SK-N-SH (cell line): ENCODE measurements around the gene ZNF32. TPM values are rescaled to one million over a fixed set of nuclear protein-coding genes. Genes with fewer than 3 reads are reported as not detected.

Source experiments
- CTCF ChIA-PET: fragments of 300-600, 350-600 bp; formaldehyde crosslinking; extraction: SDS; loops from one replicate; lab custom pipeline; 2021; lab: Yijun Ruan, JAX
- POLR2A ChIA-PET: fragments of 350-600 bp; sonication (Branson Sonifier 250); formaldehyde crosslinking; extraction: SDS; loops from one replicate; lab custom pipeline; 2020; ENCODE audit warnings: antibody characterized with exemption, inconsistent platforms; lab: Yijun Ruan, JAX
- DNase-seq: peaks from one replicate; pipeline ENCODE4 v3.0.0; 2012
- H2AFZ ChIP-seq: fragments of 200-600 bp; sonication (generic); 2 replicates; pipeline ENCODE4 v1.8.1; 2016; ENCODE audit warnings: antibody characterized with exemption, mild to moderate bottlenecking, low read depth
- H3F3A ChIP-seq: fragments of 200-600 bp; sonication (generic); replicated peaks from 2 replicates; pipeline ENCODE3; 2016; ENCODE audit warnings: antibody characterized with exemption, mild to moderate bottlenecking; ENCODE audit not compliant: insufficient read depth
- H3K27ac ChIP-seq, 2 experiments: fragments of 200-500 bp in 1 of 2; fragments of 200-600 bp in 1 of 2; sonication (Bioruptor generic) in 1 of 2; sonication (generic), shearing (Covaris generic) in 1 of 2; 2 replicates each; pipeline versions ENCODE4 v1.5.1 to v1.6.1; 2014 to 2016; ENCODE audit warnings: low read depth in 2 of 2, inconsistent platforms in 1 of 2, low read length in 1 of 2, mild to moderate bottlenecking in 1 of 2, mixed read lengths in 1 of 2
- H3K27me3 ChIP-seq: fragments of 200-600 bp; sonication (generic), shearing (Covaris generic); 2 replicates; pipeline ENCODE4 v1.6.1; 2016; ENCODE audit warnings: mixed run types; ENCODE audit not compliant: insufficient read depth
- H3K36me3 ChIP-seq, 2 experiments: fragments of 200-500 bp in 1 of 2; fragments of 200-600 bp in 1 of 2; sonication (Bioruptor generic) in 1 of 2; sonication (generic) in 1 of 2; replicated peaks in 1 of 2; 2 replicates each; pipeline versions ENCODE3 to v1.5.1; 2014 to 2016; ENCODE audit warnings: low read length in 1 of 2, mild to moderate bottlenecking in 1 of 2; ENCODE audit not compliant: insufficient read depth in 2 of 2, control insufficient read depth in 1 of 2
- H3K4me1 ChIP-seq, 2 experiments: fragments of 200-500 bp in 1 of 2; fragments of 200-600 bp in 1 of 2; sonication (Bioruptor generic) in 1 of 2; sonication (generic), shearing (Covaris generic) in 1 of 2; 2 replicates each; pipeline versions ENCODE4 v1.5.1 to v1.6.1; 2014 to 2016; ENCODE audit warnings: low read depth in 1 of 2, low read length in 1 of 2, mixed run types in 1 of 2; ENCODE audit not compliant: insufficient read depth in 2 of 2, control insufficient read depth in 1 of 2
- H3K4me2 ChIP-seq: fragments of 200-600 bp; sonication (generic), shearing (Covaris generic); 2 replicates; pipeline ENCODE4 v1.6.1; 2017; ENCODE audit warnings: mixed run types
- H3K4me3 ChIP-seq, 2 experiments: fragments of 200-500 bp in 1 of 2; fragments of 200-600 bp in 1 of 2; sonication (Bioruptor generic) in 1 of 2; sonication (generic), shearing (Covaris generic) in 1 of 2; 2 replicates each; pipeline versions ENCODE4 v1.5.1 to v1.8.1; 2014 to 2016; ENCODE audit warnings: low read depth in 2 of 2, inconsistent platforms in 1 of 2, low read length in 1 of 2, mild to moderate bottlenecking in 1 of 2, mixed read lengths in 1 of 2, moderate library complexity in 1 of 2
- H3K79me2 ChIP-seq: fragments of 200-600 bp; sonication (generic); 2 replicates; pipeline ENCODE4 v1.8.1; 2017; ENCODE audit warnings: mild to moderate bottlenecking; ENCODE audit not compliant: insufficient read depth
- H3K9ac ChIP-seq: fragments of 200-600 bp; sonication (generic); 2 replicates; pipeline ENCODE4 v1.6.1; 2017; ENCODE audit warnings: mixed run types
- H3K9me2 ChIP-seq: fragments of 200-600 bp; sonication (generic); 2 replicates; pipeline ENCODE4 v1.6.1; 2017; ENCODE audit warnings: mixed run types
- H3K9me3 ChIP-seq: fragments of 200-600 bp; sonication (generic); 2 replicates; pipeline ENCODE4 v1.6.1; 2017; ENCODE audit warnings: mixed run types, mild to moderate bottlenecking, moderate library complexity
- H4K20me1 ChIP-seq: fragments of 200-600 bp; sonication (generic); 2 replicates; pipeline ENCODE4 v1.6.1; 2017; ENCODE audit warnings: mild to moderate bottlenecking, mixed run types; ENCODE audit not compliant: insufficient read depth
- ELF1 ChIP-seq: IDR thresholded peaks from 2 replicates; pipeline ENCODE4 v1.4.0; 2012
- EP300 ChIP-seq, 2 experiments: IDR thresholded peaks; 2 replicates each; pipeline versions ENCODE4 v1.4.0 to v1.6.1; 2012; ENCODE audit warnings: borderline replicate concordance in 1 of 2, low read depth in 1 of 2, low read length in 1 of 2
- EZH2phosphoT487 ChIP-seq: fragments of 200-600 bp; sonication (generic); IDR thresholded peaks from 2 replicates; pipeline ENCODE4 v1.6.1; 2017; ENCODE audit warnings: low read depth, mixed run types, mild to moderate bottlenecking, antibody characterized with exemption, moderate library complexity, borderline replicate concordance
- FOSL2 ChIP-seq: IDR thresholded peaks from 2 replicates; pipeline ENCODE4 v1.4.0; 2012; ENCODE audit warnings: low read depth, mild to moderate bottlenecking, moderate library complexity, borderline replicate concordance
- FOXM1 ChIP-seq: IDR thresholded peaks from 2 replicates; pipeline ENCODE4 v1.4.0; 2012; ENCODE audit warnings: low read depth, mild to moderate bottlenecking
- GABPA ChIP-seq: IDR thresholded peaks from 2 replicates; pipeline ENCODE4 v1.4.0; 2012; ENCODE audit warnings: low read depth, mild to moderate bottlenecking
- JUND ChIP-seq: IDR thresholded peaks from 2 replicates; pipeline ENCODE4 v1.4.0; 2012
- MEF2A ChIP-seq: IDR thresholded peaks from 2 replicates; pipeline ENCODE4 v1.4.0; 2012; ENCODE audit warnings: low read depth, borderline replicate concordance
- MXI1 ChIP-seq: IDR thresholded peaks from 2 replicates; pipeline ENCODE4 v1.6.1; 2012; ENCODE audit warnings: mild to moderate bottlenecking, low read depth, low read length, improper control_type of control experiment
- NRF1 ChIP-seq: IDR thresholded peaks from 2 replicates; pipeline ENCODE4 v1.6.1; 2012; ENCODE audit warnings: low read depth, mild to moderate bottlenecking, low read length
- PBX3 ChIP-seq: IDR thresholded peaks from 2 replicates; pipeline ENCODE4; 2012
- POLR2AphosphoS5 ChIP-seq: IDR thresholded peaks from 2 replicates; pipeline ENCODE4 v1.6.1; 2012; ENCODE audit warnings: low read depth, low read length
- RCOR1 ChIP-seq: fragments of 150-350 bp; IDR thresholded peaks from 2 replicates; pipeline ENCODE4 v1.6.1; 2017; ENCODE audit warnings: antibody characterized with exemption, low read length
- RFX5 ChIP-seq: IDR thresholded peaks from 2 replicates; pipeline ENCODE4 v1.6.1; 2012; ENCODE audit warnings: mild to moderate bottlenecking, improper control_type of control experiment, low read length
- SIN3A ChIP-seq: IDR thresholded peaks from 2 replicates; pipeline ENCODE4 v1.6.1; 2012; ENCODE audit warnings: low read depth, mild to moderate bottlenecking, low read length, moderate library complexity, borderline replicate concordance
- SMC3 ChIP-seq: IDR thresholded peaks from 2 replicates; pipeline ENCODE4 v1.6.1; 2012; ENCODE audit warnings: low read depth, low read length, improper control_type of control experiment
- TAF1 ChIP-seq: IDR thresholded peaks from 2 replicates; pipeline ENCODE4 v1.6.1; 2012; ENCODE audit warnings: low read depth, mild to moderate bottlenecking, low read length, moderate library complexity, borderline replicate concordance
- TEAD4 ChIP-seq: IDR thresholded peaks from 2 replicates; pipeline ENCODE4 v1.4.0; 2012; ENCODE audit warnings: mild to moderate bottlenecking, borderline replicate concordance; ENCODE audit not compliant: insufficient read depth
- YY1 ChIP-seq: IDR thresholded peaks from 2 replicates; pipeline ENCODE4 v1.4.0; 2012; ENCODE audit warnings: low read depth, mild to moderate bottlenecking
- WGBS: methylation state at CpG from one replicate; pipeline ENCODE4 v1.1.6; 2017; ENCODE audit warnings: low lambda C conversion rate; 5-methylcytosine and 5-hydroxymethylcytosine counted together
- polyA plus RNA-seq, 3 experiments: library from polyadenylated mRNA; depleted of rRNA; stranded (reverse); fragments of >200 nt; gene quantifications; 2 replicates each; pipeline ENCODE4 v1.2.3, GENCODE V29; 2012
- TF ChIP-seq, protein P1 (sequence below): fragments of 150-350 bp; IDR thresholded peaks from 2 replicates; pipeline ENCODE4 v1.6.1; 2016; ENCODE audit warnings: mild to moderate bottlenecking, low read depth, low read length
- TF ChIP-seq, protein P2 (sequence below): IDR thresholded peaks from 2 replicates; pipeline ENCODE4 v1.4.0; 2012; ENCODE audit warnings: low read depth
- TF ChIP-seq, protein P3 (sequence below): IDR thresholded peaks from 2 replicates; pipeline ENCODE4 v1.6.1; 2012; ENCODE audit warnings: mild to moderate bottlenecking, low read depth, low read length, moderate library complexity
- TF ChIP-seq, protein P4 (sequence below): IDR thresholded peaks from 2 replicates; pipeline ENCODE4 v1.4.0; 2012; ENCODE audit warnings: low read depth, borderline replicate concordance

ZNF32 gene
- polyA plus RNA-seq, 1 of the 3 experiments (the other 2 are of a cell fraction) = 27.2 TPM

GRCh38 chr10:43606323-43607198 is 42.1 kb downstream of the ZNF32 start, which contains the start of gene ZNF485:
TSS of gene ZNF485 (plus strand) at chr10:43606438. CDS start at chr10:43607051, 613 bp downstream.
- Histone ChIP-seq H3K9ac (peak within 1 kb of the TSS; percentile 71), H3K36me3 (peaks cover 12 to 24% of the 10 kb centered on the region in 2 experiments), H3K4me1 (peaks cover 5 to 12% of the 10 kb centered on the region in 2 experiments; a peak in 2 of 4 replicates), H3K4me2 (peak within 1 kb of the TSS; percentile 96), H3F3A (no peaks in the 10 kb centered on the region), H3K27ac (peak within 1 kb of the TSS; percentile 45 to 91; a peak in 3 of 4 replicates), H3K79me2 (no peaks in the 10 kb centered on the region), H3K27me3 (no peaks in the 10 kb centered on the region; the same call in 1 of the 2 replicates), H2AFZ (peak within 1 kb of the TSS; percentile 96), H3K4me3 (peak within 1 kb of the TSS; percentile 73 to 76), H3K9me2 (no peaks in the 10 kb centered on the region), H3K9me3 (no peaks in the 10 kb centered on the region), H4K20me1 (no peaks in the 10 kb centered on the region)
- ChIA-PET CTCF (interaction anchor here (1.3 to 2.0 kb wide), 2 partner anchors 11 to 37 kb away, joined by 4 to 8 read pairs; no protein-coding TSS in a partner anchor), POLR2A (interaction anchor here (0.7 to 2.3 kb wide), 2 partner anchors 33 to 42 kb away, joined by 3 to 11 read pairs; partner anchors contain the start of gene ZNF32)
- DNase-seq = peak; percentile 91
- 13% methylated on average over 13 of the region's 58 CpGs for WGBS
- no peak for TF ChIP-seq YY1
- TF ChIP-seq PBX3 = no peak
- TF ChIP-seq SIN3A = peak; percentile 58; the same call in 1 of the 2 replicates
- peak; percentile 95 for TF ChIP-seq MXI1
- no peak for TF ChIP-seq FOXM1
- TF ChIP-seq, protein P1, sequence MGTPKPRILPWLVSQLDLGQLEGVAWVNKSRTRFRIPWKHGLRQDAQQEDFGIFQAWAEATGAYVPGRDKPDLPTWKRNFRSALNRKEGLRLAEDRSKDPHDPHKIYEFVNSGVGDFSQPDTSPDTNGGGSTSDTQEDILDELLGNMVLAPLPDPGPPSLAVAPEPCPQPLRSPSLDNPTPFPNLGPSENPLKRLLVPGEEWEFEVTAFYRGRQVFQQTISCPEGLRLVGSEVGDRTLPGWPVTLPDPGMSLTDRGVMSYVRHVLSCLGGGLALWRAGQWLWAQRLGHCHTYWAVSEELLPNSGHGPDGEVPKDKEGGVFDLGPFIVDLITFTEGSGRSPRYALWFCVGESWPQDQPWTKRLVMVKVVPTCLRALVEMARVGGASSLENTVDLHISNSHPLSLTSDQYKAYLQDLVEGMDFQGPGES = no peak
- TF ChIP-seq, protein P2, sequence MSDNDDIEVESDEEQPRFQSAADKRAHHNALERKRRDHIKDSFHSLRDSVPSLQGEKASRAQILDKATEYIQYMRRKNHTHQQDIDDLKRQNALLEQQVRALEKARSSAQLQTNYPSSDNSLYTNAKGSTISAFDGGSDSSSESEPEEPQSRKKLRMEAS = peak; percentile 99
- TF ChIP-seq RFX5 = no peak
- TF ChIP-seq MEF2A = no peak
- no peak for TF ChIP-seq NRF1
- no peak for TF ChIP-seq EP300 (IDR thresholded peaks at IDR 0.05; ENCODE audit: borderline replicate concordance in 1 of 2, low read depth in 1 of 2, low read length in 1 of 2)
- TF ChIP-seq TAF1 = peak; percentile 68; the same call in 1 of the 2 replicates
- peak; percentile 96 for TF ChIP-seq GABPA
- TF ChIP-seq, protein P3, sequence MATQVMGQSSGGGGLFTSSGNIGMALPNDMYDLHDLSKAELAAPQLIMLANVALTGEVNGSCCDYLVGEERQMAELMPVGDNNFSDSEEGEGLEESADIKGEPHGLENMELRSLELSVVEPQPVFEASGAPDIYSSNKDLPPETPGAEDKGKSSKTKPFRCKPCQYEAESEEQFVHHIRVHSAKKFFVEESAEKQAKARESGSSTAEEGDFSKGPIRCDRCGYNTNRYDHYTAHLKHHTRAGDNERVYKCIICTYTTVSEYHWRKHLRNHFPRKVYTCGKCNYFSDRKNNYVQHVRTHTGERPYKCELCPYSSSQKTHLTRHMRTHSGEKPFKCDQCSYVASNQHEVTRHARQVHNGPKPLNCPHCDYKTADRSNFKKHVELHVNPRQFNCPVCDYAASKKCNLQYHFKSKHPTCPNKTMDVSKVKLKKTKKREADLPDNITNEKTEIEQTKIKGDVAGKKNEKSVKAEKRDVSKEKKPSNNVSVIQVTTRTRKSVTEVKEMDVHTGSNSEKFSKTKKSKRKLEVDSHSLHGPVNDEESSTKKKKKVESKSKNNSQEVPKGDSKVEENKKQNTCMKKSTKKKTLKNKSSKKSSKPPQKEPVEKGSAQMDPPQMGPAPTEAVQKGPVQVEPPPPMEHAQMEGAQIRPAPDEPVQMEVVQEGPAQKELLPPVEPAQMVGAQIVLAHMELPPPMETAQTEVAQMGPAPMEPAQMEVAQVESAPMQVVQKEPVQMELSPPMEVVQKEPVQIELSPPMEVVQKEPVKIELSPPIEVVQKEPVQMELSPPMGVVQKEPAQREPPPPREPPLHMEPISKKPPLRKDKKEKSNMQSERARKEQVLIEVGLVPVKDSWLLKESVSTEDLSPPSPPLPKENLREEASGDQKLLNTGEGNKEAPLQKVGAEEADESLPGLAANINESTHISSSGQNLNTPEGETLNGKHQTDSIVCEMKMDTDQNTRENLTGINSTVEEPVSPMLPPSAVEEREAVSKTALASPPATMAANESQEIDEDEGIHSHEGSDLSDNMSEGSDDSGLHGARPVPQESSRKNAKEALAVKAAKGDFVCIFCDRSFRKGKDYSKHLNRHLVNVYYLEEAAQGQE = no peak; the same call in 1 of the 2 replicates
- no peak for TF ChIP-seq TEAD4
- TF ChIP-seq, protein P4, sequence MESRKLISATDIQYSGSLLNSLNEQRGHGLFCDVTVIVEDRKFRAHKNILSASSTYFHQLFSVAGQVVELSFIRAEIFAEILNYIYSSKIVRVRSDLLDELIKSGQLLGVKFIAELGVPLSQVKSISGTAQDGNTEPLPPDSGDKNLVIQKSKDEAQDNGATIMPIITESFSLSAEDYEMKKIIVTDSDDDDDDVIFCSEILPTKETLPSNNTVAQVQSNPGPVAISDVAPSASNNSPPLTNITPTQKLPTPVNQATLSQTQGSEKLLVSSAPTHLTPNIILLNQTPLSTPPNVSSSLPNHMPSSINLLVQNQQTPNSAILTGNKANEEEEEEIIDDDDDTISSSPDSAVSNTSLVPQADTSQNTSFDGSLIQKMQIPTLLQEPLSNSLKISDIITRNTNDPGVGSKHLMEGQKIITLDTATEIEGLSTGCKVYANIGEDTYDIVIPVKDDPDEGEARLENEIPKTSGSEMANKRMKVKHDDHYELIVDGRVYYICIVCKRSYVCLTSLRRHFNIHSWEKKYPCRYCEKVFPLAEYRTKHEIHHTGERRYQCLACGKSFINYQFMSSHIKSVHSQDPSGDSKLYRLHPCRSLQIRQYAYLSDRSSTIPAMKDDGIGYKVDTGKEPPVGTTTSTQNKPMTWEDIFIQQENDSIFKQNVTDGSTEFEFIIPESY = no peak
- no peak for TF ChIP-seq FOSL2
- peak; percentile 89 for TF ChIP-seq ELF1
- TF ChIP-seq JUND = no peak
- TF ChIP-seq SMC3 = no peak
- TF ChIP-seq EZH2phosphoT487 = no peak
- peak; percentile 90 for TF ChIP-seq POLR2AphosphoS5
- no peak for TF ChIP-seq RCOR1
